HG03159 (cell line): Measurements from ENCODE around the gene WFIKKN1.

ENCODE experiments used
- ATAC-seq: cut with Tn5 transposase; IDR thresholded peaks from one replicate; pipeline ENCODE4 v1.9.1; 2021; ENCODE audit warnings: mild to moderate bottlenecking, moderate library complexity; ENCODE audit not compliant: unreplicated experiment

The WFIKKN1 gene

GRCh38 chr16:635573-636205, 4.9 kb downstream of the WFIKKN1 start:
- ATAC-seq = peak; percentile 2

GRCh38 chr16:636206-637080, 5.7 kb downstream of the WFIKKN1 start, which contains the start of gene METTL26:
Gene METTL26, minus strand, starts transcription at chr16:636305. Its CDS starts 15 bp downstream, at chr16:636290.
- ATAC-seq = peak; percentile 67

DNA sequence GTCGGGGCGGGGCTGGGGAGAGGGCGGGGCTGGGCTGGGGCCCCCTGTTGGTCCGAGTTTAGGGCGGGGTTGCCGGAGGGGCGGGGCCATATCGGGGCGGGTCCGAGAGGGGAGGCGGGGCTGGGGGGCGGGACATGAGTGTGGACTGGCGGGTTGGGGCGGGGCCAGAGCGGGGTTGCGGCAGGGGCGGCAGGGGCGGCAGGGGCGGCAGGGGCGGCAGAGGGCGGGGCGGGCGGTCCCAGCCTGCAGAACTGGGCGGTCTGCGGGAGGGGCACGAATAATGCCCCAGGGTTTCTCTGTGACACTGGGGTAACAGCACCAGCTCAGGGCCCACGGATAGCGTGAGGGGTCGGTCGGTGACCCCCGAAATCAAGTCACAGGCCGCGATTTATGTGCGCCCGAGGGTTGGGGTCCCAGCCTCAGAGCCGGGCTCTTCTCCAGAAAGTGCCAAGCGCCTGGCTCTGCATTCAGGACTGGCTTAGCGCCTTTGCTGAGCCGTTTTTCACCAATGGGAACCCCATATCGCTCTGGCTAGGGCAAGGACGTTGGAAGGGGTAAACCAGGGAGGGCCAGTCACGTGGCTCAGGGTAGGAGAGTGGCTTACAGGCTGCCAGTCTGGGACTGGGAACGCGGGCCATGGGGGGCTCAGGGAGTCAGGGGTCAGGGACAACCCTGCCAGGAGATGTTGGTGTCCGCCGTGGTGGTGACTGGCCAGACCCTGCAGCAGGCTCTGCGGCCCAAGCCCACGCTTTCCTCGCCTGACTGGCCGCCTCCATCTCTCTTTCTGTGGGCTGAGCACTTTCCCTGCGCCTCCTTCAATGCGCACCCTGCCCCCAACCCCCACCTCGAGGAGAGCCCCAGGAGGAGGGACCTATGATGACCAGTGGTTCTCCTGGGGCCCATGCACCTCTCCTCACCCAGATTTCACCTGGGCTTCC, 6.6 kb downstream of the WFIKKN1 start:
- ATAC-seq = no peak

DNA sequence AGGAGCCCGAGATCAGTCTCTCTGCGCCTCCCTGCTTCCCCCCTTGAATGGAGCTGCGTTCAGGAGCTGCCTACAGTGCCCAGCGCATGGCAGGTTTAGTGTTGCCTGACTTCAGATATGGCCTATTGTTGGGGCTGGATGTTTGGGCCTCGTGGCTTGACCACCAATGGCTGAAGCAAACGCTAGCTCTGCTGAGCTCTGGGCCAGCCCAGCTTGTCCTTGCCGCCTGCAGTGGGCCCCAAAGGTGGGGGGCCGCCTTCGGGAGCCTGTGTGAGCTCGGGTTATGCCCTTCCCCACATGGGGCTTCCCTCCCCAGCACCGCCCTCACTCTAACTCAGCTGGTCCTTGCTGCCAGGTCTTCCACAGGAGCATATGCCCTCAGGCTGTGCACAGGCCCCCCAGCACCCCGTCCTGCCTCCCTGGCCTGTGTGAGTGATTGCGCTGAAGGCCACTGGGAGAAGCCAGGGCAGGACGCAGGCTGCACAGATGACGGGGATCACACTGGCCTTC, 7.3 kb downstream of the WFIKKN1 start:
- ATAC-seq = no peak

- ATAC-seq = no peak
Measured at GRCh38 chr16:638836-639235, 8.1 kb downstream of the WFIKKN1 start.

DNA sequence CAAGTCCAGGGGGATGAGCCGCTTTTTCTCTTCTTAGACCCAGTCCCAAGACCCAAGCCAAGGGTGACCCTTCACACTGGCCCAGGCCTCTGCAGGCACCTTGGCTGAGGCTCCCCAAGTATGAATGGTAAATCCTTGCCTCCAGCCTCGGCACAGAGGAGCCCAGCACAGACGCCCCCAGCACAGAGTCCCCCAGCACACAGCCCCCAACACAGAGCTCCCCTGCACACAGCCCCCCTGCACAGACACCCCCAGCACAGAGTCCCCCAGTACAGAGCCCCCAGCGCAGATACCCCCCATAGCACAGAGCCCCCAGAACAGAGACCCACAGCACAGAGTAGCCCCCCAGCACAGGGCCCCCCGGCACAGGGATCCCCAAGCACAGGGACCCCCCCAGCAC, 9.8 kb downstream of the WFIKKN1 start:
- ATAC-seq = no peak

GRCh38 chr16:641326-642188, 10.8 kb downstream of the WFIKKN1 start, which contains the start of gene MCRIP2:
Gene MCRIP2, plus strand, starts transcription at chr16:641828. Its CDS starts 164 bp downstream, at chr16:641992.
- peak; percentile 51 for ATAC-seq

- ATAC-seq = peak; percentile 34
Measured at GRCh38 chr16:642189-643049, 11.6 kb downstream of the WFIKKN1 start.

DNA sequence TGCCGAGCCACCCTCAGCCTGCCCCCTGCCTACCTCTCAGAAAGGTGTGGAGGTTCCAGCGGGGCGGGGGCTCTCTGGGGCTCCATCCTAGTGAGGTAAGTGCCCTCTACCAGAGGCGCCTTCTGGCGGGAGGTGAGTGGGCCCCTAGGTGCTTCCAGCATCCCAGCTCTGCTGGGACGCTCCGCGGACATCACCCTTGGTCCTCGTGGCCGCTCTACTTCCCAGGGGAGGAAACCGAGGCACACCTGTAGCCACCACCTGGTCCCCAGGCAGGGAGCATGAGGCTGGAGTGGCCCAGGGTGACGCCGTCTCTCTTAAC, 12.2 kb downstream of the WFIKKN1 start:
- ATAC-seq = no peak

GRCh38 chr16:644556-644955, 13.8 kb downstream of the WFIKKN1 start:
- no peak for ATAC-seq

DNA sequence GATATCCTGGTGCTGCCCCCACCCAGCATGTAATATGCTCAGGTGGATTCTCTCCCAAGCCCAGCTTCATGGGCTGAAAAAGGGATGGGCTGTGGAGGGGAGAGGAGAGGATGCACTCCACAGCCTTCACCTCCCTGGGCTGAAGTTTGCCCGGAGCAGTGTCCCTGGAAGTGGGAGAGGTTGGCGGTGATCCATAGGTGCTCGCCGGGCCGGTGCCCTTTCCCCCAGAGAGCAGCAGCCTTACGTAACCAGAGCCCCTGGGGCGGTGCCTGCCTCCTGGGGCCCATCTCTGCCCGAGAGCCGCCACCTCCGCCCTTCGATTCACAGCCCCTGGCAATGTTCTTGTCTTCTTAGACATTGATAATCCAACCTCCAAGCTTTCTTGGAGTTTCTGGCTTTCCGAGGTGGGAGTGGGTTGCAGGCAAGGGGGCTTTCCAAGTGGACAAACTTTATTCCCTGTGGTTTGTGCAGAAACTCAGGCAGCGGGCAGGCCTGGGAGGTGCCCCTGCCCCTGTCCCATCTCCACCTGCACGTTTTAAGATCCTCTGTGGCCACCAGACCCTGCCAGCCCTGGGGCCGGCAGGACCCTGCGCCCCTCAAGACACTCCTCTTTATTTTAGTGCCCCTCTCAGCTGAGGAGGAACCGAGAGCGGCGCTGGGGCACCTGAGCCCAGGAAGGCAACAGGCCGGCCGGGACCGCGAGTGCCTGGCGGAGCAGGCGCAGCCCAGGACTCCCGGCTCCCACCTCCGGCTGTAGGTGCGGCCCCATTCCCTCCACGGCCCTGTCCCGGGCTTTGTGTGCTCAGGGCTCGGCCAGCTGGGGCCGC, 15.3 kb downstream of the WFIKKN1 start:
- ATAC-seq = no peak

- ATAC-seq = no peak
Measured at GRCh38 chr16:646679-647172, 15.9 kb downstream of the WFIKKN1 start.

DNA sequence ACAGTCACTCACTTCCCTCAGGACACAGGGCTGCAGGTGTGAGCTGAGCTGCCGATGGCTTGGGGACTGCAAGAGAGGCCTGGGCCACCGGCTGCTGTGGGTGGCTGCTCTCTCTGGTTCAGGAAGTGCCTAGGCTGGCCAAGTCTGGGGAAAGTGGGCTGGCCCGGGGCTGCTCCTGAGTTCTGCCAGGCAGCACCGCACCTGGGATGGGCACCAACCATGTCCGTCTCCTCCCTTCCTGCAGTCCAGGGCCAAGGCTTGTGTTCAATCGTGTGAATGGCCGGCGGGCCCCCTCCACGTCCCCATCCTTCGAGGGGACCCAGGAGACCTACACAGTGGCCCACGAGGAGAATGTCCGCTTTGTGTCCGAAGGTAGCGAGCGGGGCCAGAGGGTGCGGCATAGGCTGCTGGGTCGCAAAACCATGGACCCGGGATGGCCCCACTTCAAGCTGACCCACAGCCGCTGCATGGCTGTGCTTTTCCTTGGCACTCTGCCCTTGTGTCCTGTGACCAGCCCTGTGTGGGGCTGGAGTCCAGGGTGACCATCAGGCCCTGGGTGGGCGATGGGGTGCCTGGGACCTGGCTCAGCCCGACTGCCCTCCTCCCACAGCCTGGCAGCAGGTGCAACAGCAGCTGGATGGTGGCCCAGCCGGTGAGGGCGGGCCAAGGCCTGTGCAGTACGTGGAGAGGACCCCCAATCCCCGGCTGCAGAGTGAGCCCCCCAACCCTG, 16.6 kb downstream of the WFIKKN1 start:
- ATAC-seq = no peak

DNA sequence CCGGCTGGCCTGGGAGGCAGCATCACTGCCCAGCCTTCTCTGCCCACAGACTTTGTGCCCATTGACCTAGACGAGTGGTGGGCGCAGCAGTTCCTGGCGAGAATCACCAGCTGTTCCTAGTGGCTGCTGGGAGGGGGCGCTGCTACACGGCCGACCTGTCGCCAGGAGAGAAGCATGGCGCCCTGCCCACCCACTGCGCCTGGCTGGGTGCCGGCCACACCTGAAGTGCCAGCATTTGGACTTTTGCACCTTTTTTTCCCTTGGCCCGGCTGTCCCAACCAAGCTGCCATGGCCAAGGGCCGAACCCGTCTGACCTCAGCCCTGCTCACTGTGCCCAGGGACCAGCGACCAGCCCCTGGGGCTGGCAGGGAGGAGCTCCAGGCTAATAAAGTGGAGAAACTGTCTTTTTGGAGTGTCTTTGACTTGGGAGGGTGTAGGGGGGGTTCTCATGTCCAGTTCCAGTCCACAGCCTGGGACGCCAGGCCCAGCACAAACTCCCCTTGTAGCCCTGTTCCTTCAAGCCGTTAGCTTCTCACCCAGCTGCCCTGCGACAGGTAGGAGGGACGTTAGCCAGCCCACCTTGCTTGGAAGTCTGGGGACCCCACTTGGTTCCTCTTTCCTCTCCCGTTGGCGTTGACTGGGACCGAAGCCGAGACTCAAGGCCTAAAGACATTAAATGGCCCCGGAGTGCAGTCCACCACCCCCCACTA, 17.4 kb downstream of the WFIKKN1 start:
- ATAC-seq = no peak

DNA sequence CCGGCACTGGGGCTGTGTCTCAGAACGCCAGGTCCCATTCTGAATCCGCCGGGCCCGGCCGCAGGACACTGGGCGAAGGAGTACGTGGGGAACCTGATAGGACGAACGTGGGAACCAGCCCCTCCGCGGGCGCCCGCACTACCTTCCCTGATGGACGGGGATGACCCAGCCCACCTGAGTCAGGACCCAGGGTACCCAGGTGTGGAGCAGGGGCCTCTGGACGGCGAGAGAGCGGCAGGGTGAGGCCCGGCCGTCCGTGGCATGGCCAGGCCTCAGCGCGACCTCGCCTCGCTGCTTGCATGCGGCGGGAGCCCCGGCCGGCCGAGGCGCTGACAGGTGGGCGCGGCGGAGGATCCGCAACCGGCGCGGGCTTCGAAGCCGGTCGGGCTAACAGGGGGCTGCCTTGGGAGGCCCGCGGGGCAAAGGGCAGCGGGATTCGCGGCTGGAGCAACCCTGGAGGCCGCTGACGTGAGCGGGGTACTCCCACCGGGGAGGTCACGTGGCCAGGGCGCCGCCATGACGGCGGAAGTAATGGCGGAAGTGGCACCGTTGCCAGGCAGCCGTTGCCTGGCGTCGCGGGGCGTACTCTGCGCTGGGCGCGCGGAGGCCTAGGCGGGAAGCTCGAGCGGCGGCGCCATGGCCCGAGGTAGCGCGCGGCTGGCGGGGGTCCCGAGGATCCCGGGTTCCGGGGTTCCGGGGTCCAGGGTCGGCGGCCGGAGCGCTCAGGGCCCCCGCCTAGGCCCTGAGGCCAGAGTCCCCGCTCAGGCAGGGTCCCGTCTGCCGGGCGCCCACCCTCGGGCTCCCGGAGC, 18.2 kb downstream of the WFIKKN1 start, which contains the start of gene WDR90:
Gene WDR90, plus strand, starts transcription at position 585 of the 809 bp plus-strand sequence. Its CDS starts 52 bp downstream, at position 637.
- peak; percentile 82 for ATAC-seq

DNA sequence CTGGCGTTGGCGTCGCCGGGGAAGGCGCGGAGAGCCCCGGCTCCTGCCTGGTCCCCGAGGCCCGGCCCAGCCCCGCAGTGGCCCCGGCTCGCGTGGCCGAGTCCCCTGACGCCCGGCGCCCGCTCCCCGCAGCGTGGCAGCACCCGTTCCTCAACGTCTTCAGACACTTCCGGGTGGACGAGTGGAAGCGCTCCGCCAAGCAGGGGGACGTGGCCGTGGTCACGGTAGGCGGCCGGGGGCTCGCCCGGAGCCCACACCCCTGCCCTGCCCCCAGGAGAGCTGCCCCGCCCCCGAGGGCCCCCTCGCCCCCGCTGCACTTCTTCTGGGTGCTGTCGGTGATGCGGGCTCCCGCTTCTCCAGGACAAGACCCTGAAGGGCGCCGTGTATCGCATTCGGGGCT, 18.8 kb downstream of the WFIKKN1 start:
- peak; percentile 17 for ATAC-seq
